Measurements from ENCODE around the gene ZNF91.
"Not testable (repeated sequence)": the region's sequence is repeated elsewhere in the genome, so short reads cannot be mapped to it uniquely, and the experiment has no call there.

Gene ZNF91

GRCh38 chr19:23351806-23352205, 43.5 kb downstream of the ZNF91 start:
- no peak for TF ChIP-seq CTCF (IDR thresholded peaks at IDR 0.05; ENCODE audit: low read depth, low read length)
- no peak overlapping the region for H3K4me3 ChIP-seq (ENCODE audit: low read depth, low read length)

GRCh38 chr19:23346696-23347095, 48.6 kb downstream of the ZNF91 start:
- no peak for TF ChIP-seq CTCF (IDR thresholded peaks at IDR 0.05; ENCODE audit: low read depth, low read length)
- H3K4me3 ChIP-seq (ENCODE audit: low read depth, low read length) = no peak overlapping the region

GRCh38 chr19:23345838-23346237, 49.4 kb downstream of the ZNF91 start:
- no peak overlapping the region for H3K4me3 ChIP-seq (ENCODE audit: low read depth, low read length)
- TF ChIP-seq CTCF (IDR thresholded peaks at IDR 0.05; ENCODE audit: low read depth, low read length) = no peak

GRCh38 chr19:23343434-23344010, 51.7 kb downstream of the ZNF91 start:
- TF ChIP-seq CTCF (IDR thresholded peaks at IDR 0.05; ENCODE audit: low read depth, low read length) = no peak
- H3K4me3 ChIP-seq (ENCODE audit: low read depth, low read length) = no peak overlapping the region

GRCh38 chr19:23328211-23328610, 67.1 kb downstream of the ZNF91 start:
- TF ChIP-seq CTCF (IDR thresholded peaks at IDR 0.05; ENCODE audit: low read depth, low read length) = no peak
- no peak overlapping the region for H3K4me3 ChIP-seq (ENCODE audit: low read depth, low read length)

GRCh38 chr19:23321953-23322549, 73.2 kb downstream of the ZNF91 start:
- no peak for TF ChIP-seq CTCF (IDR thresholded peaks at IDR 0.05; ENCODE audit: low read depth, low read length)
- no peak overlapping the region for H3K4me3 ChIP-seq (ENCODE audit: low read depth, low read length)

- not testable (repeated sequence) for H3K4me3 ChIP-seq (ENCODE audit: low read depth, low read length)
Measured at GRCh38 chr19:23321403-23321802, 73.9 kb downstream of the ZNF91 start.

- H3K4me3 ChIP-seq (ENCODE audit: low read depth, low read length) = not testable (repeated sequence)
Measured at GRCh38 chr19:23319571-23319970, 75.7 kb downstream of the ZNF91 start.

- H3K4me3 ChIP-seq (ENCODE audit: low read depth, low read length) = not testable (repeated sequence)
Measured at GRCh38 chr19:23318941-23319340, 76.3 kb downstream of the ZNF91 start.
